Measurements from ENCODE around the gene YIPF2.
A peak's percentile ranks its signal among the peaks of the same experiment; 100 is the strongest.
"Not testable (repeated sequence)": the region's sequence is repeated elsewhere in the genome, so short reads cannot be mapped to it uniquely, and the experiment has no call there.

Gene YIPF2

GRCh38 chr19:10878253-10878652, 50.2 kb downstream of the YIPF2 start:
- Mint-ChIP-seq H3K4me1 (peaks cover 30% of the 10 kb centered on the region), H3K9me3 (no peaks in the 10 kb centered on the region), H3K36me3 (ENCODE audit: low read depth) (no peaks in the 10 kb centered on the region), H3K27ac (peak overlapping the region; percentile 41 to 59 (median 45)), H3K4me3 (no peak overlapping the region), H3K27me3 (ENCODE audit: low read depth) (no peaks in the 10 kb centered on the region)
- no peak for TF ChIP-seq CTCF (IDR thresholded peaks at IDR 0.05; ENCODE audit: unreplicated experiment in 3 of 3)

- peaks cover 36% of the 10 kb centered on the region for H3K4me1 Mint-ChIP-seq
- H3K36me3 Mint-ChIP-seq (ENCODE audit: low read depth); H3K27me3 Mint-ChIP-seq (ENCODE audit: low read depth); H3K9me3 Mint-ChIP-seq; H3K4me3 Mint-ChIP-seq: not testable (repeated sequence)
- H3K27ac Mint-ChIP-seq = peak overlapping the region in 2 of 3 experiments; percentile 45 to 59
These were observed 50.8 kb downstream of the YIPF2 start for GRCh38 chr19:10877608-10878007.

- H3K36me3 Mint-ChIP-seq (ENCODE audit: low read depth) = no peaks in the 10 kb centered on the region
- H3K4me1 Mint-ChIP-seq = peaks cover 35% of the 10 kb centered on the region
- H3K27me3 Mint-ChIP-seq (ENCODE audit: low read depth) = no peaks in the 10 kb centered on the region
- H3K27ac Mint-ChIP-seq = peak overlapping the region in 1 of 3 experiments; percentile 40
- no peaks in the 10 kb centered on the region for H3K9me3 Mint-ChIP-seq
- no peak overlapping the region for H3K4me3 Mint-ChIP-seq
- TF ChIP-seq CTCF (IDR thresholded peaks at IDR 0.05; ENCODE audit: unreplicated experiment in 3 of 3) = no peak
These were observed 51.8 kb downstream of the YIPF2 start for GRCh38 chr19:10876459-10877240.

- Mint-ChIP-seq H3K4me3 (peak overlapping the region; percentile 67 to 83 (median 80)), H3K9me3 (no peaks in the 10 kb centered on the region), H3K36me3 (ENCODE audit: low read depth) (no peaks in the 10 kb centered on the region), H3K4me1 (peaks cover 23% of the 10 kb centered on the region), H3K27ac (peak overlapping the region in 1 of 3 experiments; percentile 72), H3K27me3 (ENCODE audit: low read depth) (no peaks in the 10 kb centered on the region)
- TF ChIP-seq CTCF (IDR thresholded peaks at IDR 0.05; ENCODE audit: unreplicated experiment in 3 of 3) = no peak
These were observed 54.4 kb downstream of the YIPF2 start for GRCh38 chr19:10874024-10874423.

GRCh38 chr19:10872546-10873107, 55.8 kb downstream of the YIPF2 start:
- TF ChIP-seq CTCF (IDR thresholded peaks at IDR 0.05; ENCODE audit: unreplicated experiment in 3 of 3) = peak in 1 of 3 experiments; percentile 2
- Mint-ChIP-seq H3K27ac (peak overlapping the region; percentile 88 to 93 (median 90)), H3K4me1 (peaks cover 15% of the 10 kb centered on the region), H3K9me3 (no peaks in the 10 kb centered on the region), H3K27me3 (ENCODE audit: low read depth) (no peaks in the 10 kb centered on the region), H3K4me3 (peak overlapping the region; percentile 89 to 95 (median 92)), H3K36me3 (ENCODE audit: low read depth) (no peaks in the 10 kb centered on the region)

Measured in nephron (organoid).